Right lobe of liver (tissue), 6 donors: ENCODE results near the gene MPZL2. TPM values are rescaled to one million over a fixed set of nuclear protein-coding genes. Genes with fewer than 3 reads are reported as not detected.
A peak's percentile ranks its signal among the peaks of the same experiment; 100 is the strongest.

Experiments used
- ATAC-seq, 4 donors: fragments of 200-7000 bp; cut with Tn5 transposase; one replicate each; pipeline ENCODE4 v1.9.1; 2020; ENCODE audit warnings: mild to moderate bottlenecking in 4 of 4, moderate library complexity in 4 of 4
- DNase-seq, 3 donors: peaks; one replicate each; pipeline ENCODE4 v3.0.0-alpha.2; 2020
- H3K27ac ChIP-seq, 3 donors: fragments of 200-600 bp; one replicate each; pipeline ENCODE4 v1.8.0; 2022
- H3K27me3 ChIP-seq, 2 donors: fragments of 200-600 bp; one replicate each; pipeline ENCODE4 v1.8.0; 2022
- H3K36me3 ChIP-seq, 4 donors: fragments of 200-600 bp; sonication (generic) in 1 of 4; one replicate each; pipeline versions ENCODE4 v1.5.1 to v1.8.0; 2017 to 2022; ENCODE audit warnings: control low read depth in 1 of 4
- H3K4me1 ChIP-seq, 4 donors: fragments of 200-600 bp; sonication (generic) in 1 of 4; one replicate each; pipeline versions ENCODE4 v1.5.1 to v1.8.0; 2017 to 2022; ENCODE audit warnings: control low read depth in 1 of 4
- H3K4me3 ChIP-seq, 3 donors: fragments of 200-600 bp; one replicate each; pipeline ENCODE4 v1.8.0; 2022
- H3K9me3 ChIP-seq, 4 donors: fragments of 200-600 bp; sonication (generic) in 1 of 4; one replicate each; pipeline versions ENCODE4 v1.5.1 to v1.8.0; 2017 to 2022; ENCODE audit warnings: control low read depth in 1 of 4
- POLR2A ChIP-seq: fragments of 450-650 bp; IDR thresholded peaks from one replicate; pipeline ENCODE4 v1.6.1; 2017; ENCODE audit warnings: antibody characterized with exemption, mild to moderate bottlenecking
- WGBS: methylation state at CpG from one replicate; pipeline ENCODE4 v1.1.6; 2018; ENCODE audit warnings: low coverage, low lambda C conversion rate; ENCODE audit not compliant: insufficient coverage; ENCODE audit errors: missing lambda C conversion rate; 5-methylcytosine and 5-hydroxymethylcytosine counted together
- intact Hi-C, 2 donors: fragments of 100-400 bp; cut with DNase I; formaldehyde crosslinking; loops; one replicate each; pipeline versions ENCODE4 v1.11.2 to v1.14.1; 2022
- total RNA-seq, 6 experiments: library from RNA; depleted of rRNA in 2 of 6; stranded (reverse); fragments of >200 nt in 2 of 6; fragmentation: NEBNext Ultra II Directional in 3 of 6; extraction: Animal tissue kit (Norgen Biotek cat#: 25700) in 3 of 6; gene quantifications; one replicate each; pipeline versions ENCODE4 v1.1.0 to v1.2.4, GENCODE V29; 2016 to 2023
- TF ChIP-seq, protein P1 (sequence below), 4 donors: fragments of 200-600 bp in 3 of 4; fragments of 450-650 bp in 1 of 4; IDR thresholded peaks; one replicate each; pipeline versions ENCODE4 v1.5.1 to v1.8.0; 2016 to 2022; ENCODE audit warnings: antibody characterized with exemption in 4 of 4, mild to moderate bottlenecking in 2 of 4
- donor health status: DM: no; HTN: yes; CAD: no.
- donor health status: DM: no; HTN: no; CAD: no.
- donor health status: DM: no; HTN: no; CAD: no.
- donor health status: DM: no; HTN: yes; CAD: no.
- donor health status: DM: no; HTN: yes; CAD: no.

Gene MPZL2
- total RNA-seq, 6 experiments from 2014 or later = 13.0 to 32.4 (median 21.2) TPM

- 69% methylated on average over 13 of the region's 13 CpGs for WGBS
- TF ChIP-seq, protein P1, sequence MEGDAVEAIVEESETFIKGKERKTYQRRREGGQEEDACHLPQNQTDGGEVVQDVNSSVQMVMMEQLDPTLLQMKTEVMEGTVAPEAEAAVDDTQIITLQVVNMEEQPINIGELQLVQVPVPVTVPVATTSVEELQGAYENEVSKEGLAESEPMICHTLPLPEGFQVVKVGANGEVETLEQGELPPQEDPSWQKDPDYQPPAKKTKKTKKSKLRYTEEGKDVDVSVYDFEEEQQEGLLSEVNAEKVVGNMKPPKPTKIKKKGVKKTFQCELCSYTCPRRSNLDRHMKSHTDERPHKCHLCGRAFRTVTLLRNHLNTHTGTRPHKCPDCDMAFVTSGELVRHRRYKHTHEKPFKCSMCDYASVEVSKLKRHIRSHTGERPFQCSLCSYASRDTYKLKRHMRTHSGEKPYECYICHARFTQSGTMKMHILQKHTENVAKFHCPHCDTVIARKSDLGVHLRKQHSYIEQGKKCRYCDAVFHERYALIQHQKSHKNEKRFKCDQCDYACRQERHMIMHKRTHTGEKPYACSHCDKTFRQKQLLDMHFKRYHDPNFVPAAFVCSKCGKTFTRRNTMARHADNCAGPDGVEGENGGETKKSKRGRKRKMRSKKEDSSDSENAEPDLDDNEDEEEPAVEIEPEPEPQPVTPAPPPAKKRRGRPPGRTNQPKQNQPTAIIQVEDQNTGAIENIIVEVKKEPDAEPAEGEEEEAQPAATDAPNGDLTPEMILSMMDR (IDR thresholded peaks at IDR 0.05) = no peak
- no peak for TF ChIP-seq POLR2A
- H3K27me3 ChIP-seq = no peaks in the 10 kb centered on the region
- H3K4me3 ChIP-seq = peak overlapping the region in 2 of 3 donors; percentile 59 to 62
- intact Hi-C loops = no loop called here
- peaks cover 0 to 7% (median 0%) of the 10 kb centered on the region in 4 donors for H3K36me3 ChIP-seq
- peaks cover 0 to 8% (median 4%) of the 10 kb centered on the region in 4 donors for H3K4me1 ChIP-seq
- peak overlapping the region in 2 of 3 donors; percentile 68 to 87 for H3K27ac ChIP-seq
- DNase-seq (no peak), ATAC-seq (no peak)
- H3K9me3 ChIP-seq = no peaks in the 10 kb centered on the region
These were observed 720 bp upstream of the MPZL2 start for GRCh38 chr11:118264569-118265465.

- H3K27ac ChIP-seq = peak overlapping the region in 2 of 3 donors; percentile 68 to 87
- H3K4me1 ChIP-seq = peaks cover 0 to 8% (median 4%) of the 10 kb centered on the region in 4 donors
- peak overlapping the region; percentile 44 to 62 (median 59) for H3K4me3 ChIP-seq
- H3K36me3 ChIP-seq = peaks cover 0 to 16% (median 0%) of the 10 kb centered on the region in 4 donors
- TF ChIP-seq, protein P1 (IDR thresholded peaks at IDR 0.05) = no peak
- no peak for TF ChIP-seq POLR2A
- DNase-seq (no peak), ATAC-seq (peak in 1 of 4 donors; percentile 16)
- H3K9me3 ChIP-seq = no peaks in the 10 kb centered on the region
- no peaks in the 10 kb centered on the region for H3K27me3 ChIP-seq
- intact Hi-C loops = no loop called here
- 30% methylated on average over 4 of the region's 4 CpGs for WGBS
These were observed 985 bp downstream of the MPZL2 start for GRCh38 chr11:118263112-118263511.

GRCh38 chr11:118260353-118260752 lies 3.7 kb downstream of the MPZL2 start:
- ATAC-seq = no peak
- DNase-seq = no peak
- H3K4me1 ChIP-seq = peaks cover 0 to 8% (median 4%) of the 10 kb centered on the region in 4 donors
- no peaks in the 10 kb centered on the region for H3K9me3 ChIP-seq
- WGBS = 85% methylated on average over 2 of the region's 3 CpGs
- peaks cover 0 to 16% (median 3%) of the 10 kb centered on the region in 4 donors for H3K36me3 ChIP-seq
- intact Hi-C loops = no loop called here
- H3K27ac ChIP-seq = no peak overlapping the region
- H3K27me3 ChIP-seq = no peaks in the 10 kb centered on the region
- H3K4me3 ChIP-seq = no peak overlapping the region
- TF ChIP-seq POLR2A = no peak
- TF ChIP-seq, protein P1 (IDR thresholded peaks at IDR 0.05) = no peak

DNA sequence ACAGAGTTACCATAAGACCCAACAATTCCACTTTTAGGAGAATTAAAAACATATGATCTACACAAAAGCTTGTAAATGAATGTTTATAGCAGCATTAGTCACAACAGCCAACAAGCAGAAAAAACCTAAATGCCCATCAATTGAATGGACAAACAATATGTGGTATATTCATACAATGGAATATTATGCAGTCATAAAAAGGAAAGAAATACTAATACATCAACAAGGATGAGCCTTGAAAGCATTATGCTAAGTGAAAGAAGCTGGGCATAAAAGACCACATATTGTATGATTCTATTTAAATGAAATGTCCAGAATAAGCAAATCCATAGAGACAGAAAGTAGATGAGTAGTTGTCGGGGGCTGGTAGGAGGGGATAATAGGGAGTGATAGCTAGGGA lies 5.0 kb downstream of the MPZL2 start:
- no peak for DNase-seq
- WGBS = 95% methylated on average over 1 of the region's 1 CpG
- H3K9me3 ChIP-seq = no peaks in the 10 kb centered on the region
- H3K4me3 ChIP-seq = no peak overlapping the region
- no peak for TF ChIP-seq POLR2A
- TF ChIP-seq, protein P1 (IDR thresholded peaks at IDR 0.05) = no peak
- H3K36me3 ChIP-seq = peaks cover 0 to 16% (median 3%) of the 10 kb centered on the region in 4 donors
- no peaks in the 10 kb centered on the region for H3K27me3 ChIP-seq
- intact Hi-C loops = no loop called here
- H3K4me1 ChIP-seq = peaks cover 0 to 8% (median 4%) of the 10 kb centered on the region in 4 donors
- no peak overlapping the region for H3K27ac ChIP-seq
- no peak for ATAC-seq
